ENCODE results near the gene TMA7. TPM values are rescaled to one million over a fixed set of nuclear protein-coding genes. Genes with fewer than 3 reads are reported as not detected.

Gene TMA7
- total and polyA plus RNA-seq, 4 donors = 75.2 to 241 (median 113) TPM

- peak in 1 of 2 donors; percentile 37 for TF ChIP-seq RAD21 (IDR thresholded peaks at IDR 0.05)
- TF ChIP-seq HNF4A (conservative IDR thresholded peaks at IDR 0.05) = peak; percentile 84
- peak; percentile 18 for TF ChIP-seq YY1 (IDR thresholded peaks at IDR 0.05)
- no peak for TF ChIP-seq GABPA (IDR thresholded peaks at IDR 0.05 in 1 of 2, conservative IDR thresholded peaks at IDR 0.05 in 1 of 2)
Measured at GRCh38 chr3:48470286-48470685, 30.2 kb downstream of the TMA7 start (continued).

GRCh38 chr3:48472673-48472922, 32.5 kb downstream of the TMA7 start:
- peak overlapping the region; percentile 65 to 97 for H3K9ac ChIP-seq (ENCODE audit: low read depth in 1 of 2, low read length in 2 of 2)
- no peak for DNase-seq (ENCODE audit: low spot score)
- H3K36me3 ChIP-seq (ENCODE audit: control insufficient read depth in 4 of 4, insufficient read depth in 3 of 4, low read depth in 1 of 4, low read length in 3 of 4) = peaks cover 0 to 5% (median 0%) of the 10 kb centered on the region in 4 donors
- H3K4me3 ChIP-seq (ENCODE audit: low read depth in 1 of 3, low read length in 3 of 3) = peak overlapping the region; percentile 66 to 89 (median 88)
- H3K9me3 ChIP-seq (ENCODE audit: control insufficient read depth in 4 of 4, low read length in 3 of 4) = no peaks in the 10 kb centered on the region
- peaks cover 23 to 47% (median 43%) of the 10 kb centered on the region in 4 donors for H3K4me1 ChIP-seq (ENCODE audit: control insufficient read depth in 4 of 4, insufficient read depth in 4 of 4, low read length in 3 of 4)
- no peaks in the 10 kb centered on the region for H3K27me3 ChIP-seq (ENCODE audit: control insufficient read depth in 4 of 4, insufficient read depth in 4 of 4, low read length in 3 of 4)
- TF ChIP-seq, protein P1, sequence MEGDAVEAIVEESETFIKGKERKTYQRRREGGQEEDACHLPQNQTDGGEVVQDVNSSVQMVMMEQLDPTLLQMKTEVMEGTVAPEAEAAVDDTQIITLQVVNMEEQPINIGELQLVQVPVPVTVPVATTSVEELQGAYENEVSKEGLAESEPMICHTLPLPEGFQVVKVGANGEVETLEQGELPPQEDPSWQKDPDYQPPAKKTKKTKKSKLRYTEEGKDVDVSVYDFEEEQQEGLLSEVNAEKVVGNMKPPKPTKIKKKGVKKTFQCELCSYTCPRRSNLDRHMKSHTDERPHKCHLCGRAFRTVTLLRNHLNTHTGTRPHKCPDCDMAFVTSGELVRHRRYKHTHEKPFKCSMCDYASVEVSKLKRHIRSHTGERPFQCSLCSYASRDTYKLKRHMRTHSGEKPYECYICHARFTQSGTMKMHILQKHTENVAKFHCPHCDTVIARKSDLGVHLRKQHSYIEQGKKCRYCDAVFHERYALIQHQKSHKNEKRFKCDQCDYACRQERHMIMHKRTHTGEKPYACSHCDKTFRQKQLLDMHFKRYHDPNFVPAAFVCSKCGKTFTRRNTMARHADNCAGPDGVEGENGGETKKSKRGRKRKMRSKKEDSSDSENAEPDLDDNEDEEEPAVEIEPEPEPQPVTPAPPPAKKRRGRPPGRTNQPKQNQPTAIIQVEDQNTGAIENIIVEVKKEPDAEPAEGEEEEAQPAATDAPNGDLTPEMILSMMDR (IDR thresholded peaks at IDR 0.05; ENCODE audit: low read depth, low read length, missing input control) = no peak
- TF ChIP-seq HNF4G (IDR thresholded peaks at IDR 0.05) = no peak
- no peak for TF ChIP-seq GABPA (IDR thresholded peaks at IDR 0.05 in 1 of 2, conservative IDR thresholded peaks at IDR 0.05 in 1 of 2)
- TF ChIP-seq SP1 (IDR thresholded peaks at IDR 0.05) = no peak
- no peak for TF ChIP-seq EGR1 (IDR thresholded peaks at IDR 0.05; ENCODE audit: low read depth in 2 of 2)
- TF ChIP-seq ATF3 (IDR thresholded peaks at IDR 0.05) = no peak
- TF ChIP-seq TAF1 (conservative IDR thresholded peaks at IDR 0.05) = no peak
- no peak for TF ChIP-seq HNF4A (conservative IDR thresholded peaks at IDR 0.05)
- no peak for TF ChIP-seq YY1 (IDR thresholded peaks at IDR 0.05)
- no peak for TF ChIP-seq NR2F2 (IDR thresholded peaks at IDR 0.05)
- TF ChIP-seq, protein P2, sequence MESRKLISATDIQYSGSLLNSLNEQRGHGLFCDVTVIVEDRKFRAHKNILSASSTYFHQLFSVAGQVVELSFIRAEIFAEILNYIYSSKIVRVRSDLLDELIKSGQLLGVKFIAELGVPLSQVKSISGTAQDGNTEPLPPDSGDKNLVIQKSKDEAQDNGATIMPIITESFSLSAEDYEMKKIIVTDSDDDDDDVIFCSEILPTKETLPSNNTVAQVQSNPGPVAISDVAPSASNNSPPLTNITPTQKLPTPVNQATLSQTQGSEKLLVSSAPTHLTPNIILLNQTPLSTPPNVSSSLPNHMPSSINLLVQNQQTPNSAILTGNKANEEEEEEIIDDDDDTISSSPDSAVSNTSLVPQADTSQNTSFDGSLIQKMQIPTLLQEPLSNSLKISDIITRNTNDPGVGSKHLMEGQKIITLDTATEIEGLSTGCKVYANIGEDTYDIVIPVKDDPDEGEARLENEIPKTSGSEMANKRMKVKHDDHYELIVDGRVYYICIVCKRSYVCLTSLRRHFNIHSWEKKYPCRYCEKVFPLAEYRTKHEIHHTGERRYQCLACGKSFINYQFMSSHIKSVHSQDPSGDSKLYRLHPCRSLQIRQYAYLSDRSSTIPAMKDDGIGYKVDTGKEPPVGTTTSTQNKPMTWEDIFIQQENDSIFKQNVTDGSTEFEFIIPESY (IDR thresholded peaks at IDR 0.05) = no peak
- no peak for TF ChIP-seq REST (IDR thresholded peaks at IDR 0.05)
- H3K27ac ChIP-seq (ENCODE audit: low read depth in 1 of 2, low read length in 2 of 2) = peak overlapping the region; percentile 92 to 98
- WGBS = 1% methylated on average over 5 of the region's 5 CpGs

Data from liver (tissue), 9 donors.